HG02759 (cell line): Measurements from ENCODE around the gene STARD13.
A peak's percentile ranks its signal among the peaks of the same experiment; 100 is the strongest.

Source experiments
- ATAC-seq: cut with Tn5 transposase; IDR thresholded peaks from one replicate; pipeline ENCODE4 v1.9.1; 2021; ENCODE audit warnings: mild to moderate bottlenecking, moderate library complexity; ENCODE audit not compliant: unreplicated experiment

Gene STARD13

DNA sequence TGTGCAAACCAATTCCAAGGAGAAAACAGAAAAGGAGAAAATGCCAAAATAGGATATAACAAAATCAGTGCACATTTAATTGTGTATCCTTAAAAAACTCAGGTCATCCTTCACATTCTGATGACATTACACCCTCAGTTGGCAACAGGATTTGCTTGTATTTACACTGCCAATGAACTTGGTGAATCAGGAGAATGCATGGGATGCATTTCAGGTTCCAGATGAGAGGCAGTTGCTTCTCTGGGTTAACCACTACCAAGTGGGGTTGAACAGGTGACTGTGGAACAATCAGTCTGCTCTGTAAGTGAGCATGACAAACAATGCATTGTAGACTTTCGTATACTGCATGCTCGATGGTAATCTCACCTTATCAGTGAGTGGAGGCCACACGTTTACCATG, 79.1 kb downstream of the STARD13 start:
- ATAC-seq = no peak

DNA sequence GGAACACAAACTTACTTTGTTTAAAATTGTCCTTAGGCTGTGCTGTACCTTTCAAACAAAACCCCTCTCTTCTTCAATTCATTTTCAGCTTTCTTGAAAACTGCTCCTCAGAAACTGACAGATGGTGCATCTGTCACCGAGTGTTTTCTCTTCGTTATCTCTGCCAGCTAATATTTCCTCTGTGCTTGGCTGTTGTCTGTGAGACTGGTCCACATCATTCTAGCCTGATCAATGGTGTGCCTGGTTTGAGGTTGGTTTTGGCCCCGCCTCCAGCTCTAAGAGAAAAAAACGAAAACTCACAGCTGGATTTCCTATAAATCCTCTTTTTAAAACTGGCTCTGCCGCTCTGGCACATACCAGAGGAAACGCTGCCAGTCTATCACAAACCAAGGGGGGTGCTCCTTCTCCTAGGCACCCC, 79.7 kb downstream of the STARD13 start:
- peak; percentile 58 for ATAC-seq

DNA sequence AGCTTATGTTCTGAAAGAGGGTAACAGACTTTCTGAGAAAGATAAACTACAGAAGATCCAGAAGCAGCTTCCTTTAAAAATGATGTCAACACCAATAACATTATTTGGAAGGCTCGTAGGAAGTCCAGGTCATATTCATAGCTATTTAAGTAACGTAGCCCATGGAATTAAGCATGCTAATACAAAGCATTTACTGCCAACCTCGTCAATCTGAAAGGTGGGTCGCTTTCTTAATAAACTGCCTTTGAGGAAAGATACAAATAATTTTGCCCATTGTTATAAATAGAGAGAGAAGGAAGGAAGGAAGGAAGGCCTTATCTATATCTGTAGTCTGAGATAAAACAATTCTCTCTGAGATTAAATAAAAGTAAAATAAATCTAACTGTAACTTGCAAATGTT, 80.3 kb downstream of the STARD13 start:
- ATAC-seq = no peak

DNA sequence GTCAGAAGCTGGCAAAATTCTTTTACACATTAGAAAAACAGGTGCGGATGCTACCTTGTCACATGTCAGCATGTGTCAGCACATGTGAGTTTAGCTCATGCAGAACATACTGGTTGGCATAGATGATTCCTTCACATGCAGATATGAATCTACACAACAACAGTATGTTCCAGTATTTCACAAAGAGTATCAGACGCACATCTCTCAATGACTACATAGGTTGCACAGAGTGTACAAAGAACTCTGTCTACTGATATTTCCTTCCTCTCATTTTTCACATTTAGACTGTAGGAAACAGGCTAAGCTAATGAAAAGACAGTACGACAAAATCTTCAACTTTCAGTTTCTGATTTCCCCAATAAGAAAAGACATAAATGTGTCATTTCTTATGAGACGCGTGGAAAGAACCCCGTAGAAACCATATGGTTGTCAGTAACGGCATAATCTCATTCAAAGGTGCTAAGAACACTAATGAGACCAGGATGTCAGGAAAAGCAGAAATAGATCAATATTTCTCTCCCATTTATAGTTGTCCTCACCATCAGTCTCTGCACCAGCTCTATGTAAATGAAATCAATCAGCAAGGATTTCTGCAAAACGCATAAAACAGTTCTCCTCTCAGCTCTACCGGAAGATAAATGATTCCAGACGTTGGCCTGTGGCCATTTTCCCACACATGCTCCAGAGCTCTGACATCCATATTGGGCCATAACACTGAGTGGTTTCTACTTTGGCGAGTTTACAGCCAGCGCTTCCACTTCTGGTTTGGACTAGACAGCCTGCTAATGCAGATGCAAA, 81.2 kb downstream of the STARD13 start:
- peak; percentile 36 for ATAC-seq

DNA sequence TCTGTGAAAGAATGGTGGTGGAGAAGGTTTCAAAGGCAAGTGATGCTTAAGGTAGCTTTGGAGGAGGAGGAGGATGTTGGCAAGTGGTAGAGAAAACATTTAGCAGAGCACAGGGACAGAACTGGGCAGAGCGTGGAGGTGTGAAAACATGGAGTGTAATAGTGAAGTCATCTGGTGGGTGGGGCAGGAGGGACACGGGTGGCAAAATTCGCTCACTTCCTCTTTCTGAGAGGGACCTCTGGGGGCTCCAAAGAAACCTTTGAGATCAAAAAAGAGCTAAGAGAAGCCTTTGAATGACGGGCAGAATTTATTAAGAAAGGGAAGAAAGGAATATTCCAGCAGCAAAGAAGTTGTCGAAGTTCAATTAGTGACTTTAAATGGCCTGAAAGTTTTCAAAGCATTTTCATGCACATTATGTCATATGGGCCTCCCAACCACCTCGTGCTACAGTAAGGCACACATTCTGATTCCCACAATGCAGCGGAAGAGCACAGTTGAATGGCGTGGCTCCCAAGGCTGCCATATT, 82.8 kb downstream of the STARD13 start:
- no peak for ATAC-seq

DNA sequence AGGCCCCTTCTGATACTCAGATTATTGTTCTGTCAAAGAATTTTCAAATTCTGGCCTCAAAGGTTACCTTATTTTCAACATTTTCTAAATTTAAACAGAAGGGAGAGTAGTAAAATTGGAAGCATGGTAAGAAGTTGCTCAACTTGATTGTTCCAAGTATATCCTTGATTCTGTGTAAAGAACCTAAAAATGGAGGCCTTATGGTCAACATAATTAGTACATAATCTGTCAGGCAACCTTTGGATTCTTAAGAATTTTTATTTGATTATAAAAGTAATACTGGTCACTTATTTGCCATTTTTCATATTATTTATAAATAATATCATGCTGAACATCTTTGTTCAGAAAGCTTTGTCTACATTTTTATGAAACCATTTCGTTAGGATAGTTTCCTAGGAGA, 83.9 kb downstream of the STARD13 start:
- ATAC-seq = no peak

DNA sequence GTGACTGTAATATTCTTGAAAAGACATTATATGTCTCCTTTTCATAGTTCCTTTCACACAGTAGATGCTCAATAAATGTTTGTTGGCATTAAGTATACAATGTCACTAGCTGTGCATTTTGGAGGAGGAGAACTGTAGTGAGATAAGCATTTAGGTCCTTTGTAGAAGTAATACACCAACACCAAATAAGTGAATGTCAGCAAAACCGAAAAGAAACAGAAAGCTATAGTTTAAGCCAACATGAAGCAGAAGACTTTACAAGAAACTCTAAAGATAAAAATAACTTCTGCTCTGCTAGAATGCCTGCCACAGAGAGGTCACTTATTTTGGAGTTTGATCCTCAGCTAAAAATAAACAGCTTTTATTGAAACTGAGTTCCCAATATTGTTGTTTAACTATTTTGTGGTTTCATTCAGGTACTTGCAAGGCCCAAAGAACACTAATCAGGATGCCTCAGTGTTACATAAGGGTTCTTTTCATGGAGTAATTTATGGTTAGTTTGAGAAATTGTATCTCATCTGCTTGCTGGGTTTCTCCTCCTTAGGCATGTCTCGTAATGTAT, 86.2 kb downstream of the STARD13 start:
- no peak for ATAC-seq

DNA sequence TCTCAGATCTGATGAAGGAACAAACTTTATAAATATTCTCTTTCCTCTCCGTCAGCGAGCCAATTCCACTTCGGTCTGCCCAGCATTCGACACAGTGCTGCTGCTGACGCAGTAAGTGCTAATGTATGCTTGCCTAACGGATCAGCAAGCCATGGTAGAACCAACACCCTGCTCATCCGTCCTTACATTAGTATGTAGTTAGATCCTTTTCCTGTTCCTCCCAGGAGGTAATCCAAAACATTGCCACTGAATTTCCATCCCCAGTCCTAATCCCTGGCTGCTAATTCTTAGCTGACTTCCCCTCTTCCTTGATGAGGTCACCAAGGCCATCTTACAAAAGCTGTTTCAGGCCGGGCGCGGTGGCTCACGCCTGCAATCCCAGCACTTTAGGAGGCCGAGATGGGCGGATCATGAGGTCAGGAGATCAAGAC, 88.0 kb downstream of the STARD13 start:
- ATAC-seq = no peak

DNA sequence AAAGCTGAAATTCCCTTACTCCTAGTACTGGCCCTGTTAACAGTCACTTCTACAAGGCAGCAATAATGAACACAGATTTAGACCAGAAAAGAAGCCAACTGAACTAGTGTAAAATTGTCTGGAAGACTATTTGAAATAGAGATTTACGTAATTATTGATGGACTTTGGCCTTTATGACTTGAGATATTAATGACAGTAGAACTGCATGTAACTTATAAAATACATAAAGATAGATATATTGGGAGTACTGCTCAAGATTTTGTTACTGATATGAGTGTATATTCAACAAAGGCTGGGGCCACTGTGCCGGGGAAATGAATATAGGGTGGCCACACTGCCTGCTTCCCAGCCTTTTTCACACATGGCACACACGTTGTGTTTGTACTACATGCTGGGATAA, 88.8 kb downstream of the STARD13 start:
- no peak for ATAC-seq

DNA sequence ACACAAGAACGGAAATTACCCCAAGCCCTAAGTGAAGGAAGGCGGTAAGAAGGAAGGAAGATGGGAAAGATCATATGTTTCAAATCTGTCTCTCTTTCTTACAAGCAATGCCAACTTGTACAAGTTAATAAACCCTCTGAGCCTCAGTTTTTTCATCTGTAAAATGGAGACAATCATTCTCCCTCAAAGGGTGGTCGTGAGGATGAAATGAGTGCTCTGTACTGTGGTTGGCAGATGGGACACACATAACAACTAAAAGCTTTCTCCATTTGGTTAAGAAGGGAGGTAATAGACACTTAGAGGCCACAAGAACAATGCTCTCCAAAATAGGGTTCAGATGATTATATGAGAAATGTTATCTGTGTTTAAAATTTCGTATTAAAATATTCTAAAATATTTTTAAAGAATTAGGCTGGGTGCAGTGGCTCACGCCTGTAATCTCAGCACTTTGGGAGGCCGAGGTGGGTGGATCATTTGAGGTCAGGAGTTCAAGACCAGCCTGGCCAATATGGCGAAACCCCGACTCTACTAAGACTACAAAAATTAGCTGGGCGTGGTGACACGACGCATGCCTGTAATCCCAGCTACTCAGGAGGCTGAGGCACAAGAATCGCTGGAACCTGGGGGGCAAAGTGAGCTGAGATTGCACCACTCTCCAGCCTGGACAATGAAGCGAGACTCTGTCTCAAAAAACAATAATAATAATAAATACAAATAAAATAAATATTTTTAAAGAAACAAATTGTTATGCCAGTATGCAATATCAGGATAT, 89.7 kb downstream of the STARD13 start:
- ATAC-seq = no peak

DNA sequence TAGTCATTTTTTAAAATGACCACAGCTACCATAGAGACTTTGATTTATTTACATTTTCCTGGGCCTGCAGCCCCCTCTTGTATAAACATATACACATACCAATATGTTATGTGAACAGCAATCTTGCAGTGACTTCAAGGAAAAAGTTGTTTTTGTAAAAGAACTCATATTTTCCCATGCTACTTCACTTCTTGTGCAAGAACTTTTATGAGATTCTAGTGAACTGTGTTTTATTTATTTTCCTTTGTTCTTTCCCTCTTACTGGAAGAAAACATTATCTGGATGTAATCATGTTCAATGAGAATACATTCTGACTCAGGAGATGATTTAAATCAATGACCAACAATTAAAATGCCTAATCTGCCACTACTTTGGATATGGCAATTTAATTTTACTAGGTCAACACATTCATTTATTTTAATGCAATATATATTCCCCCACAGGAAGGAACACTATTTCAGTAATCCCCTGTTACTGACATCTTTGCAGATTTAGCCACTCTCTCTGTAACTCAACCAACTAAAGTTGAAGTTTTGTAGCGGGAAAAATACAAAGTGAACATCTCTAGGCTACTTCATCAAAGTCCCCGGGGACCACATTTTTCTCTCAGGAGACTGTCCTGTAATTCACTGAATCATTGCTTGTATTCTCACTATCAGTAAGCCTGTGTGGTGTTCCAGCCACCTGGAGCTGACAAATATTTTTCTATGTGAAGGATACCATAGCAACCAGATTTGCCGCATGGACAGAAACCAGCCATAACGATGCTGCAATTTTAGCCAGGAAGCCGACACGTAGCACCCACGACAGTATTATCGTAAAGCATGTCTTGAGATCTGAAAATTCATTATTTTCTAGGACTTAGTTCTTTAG, 90.5 kb downstream of the STARD13 start:
- peak; percentile 89 for ATAC-seq

DNA sequence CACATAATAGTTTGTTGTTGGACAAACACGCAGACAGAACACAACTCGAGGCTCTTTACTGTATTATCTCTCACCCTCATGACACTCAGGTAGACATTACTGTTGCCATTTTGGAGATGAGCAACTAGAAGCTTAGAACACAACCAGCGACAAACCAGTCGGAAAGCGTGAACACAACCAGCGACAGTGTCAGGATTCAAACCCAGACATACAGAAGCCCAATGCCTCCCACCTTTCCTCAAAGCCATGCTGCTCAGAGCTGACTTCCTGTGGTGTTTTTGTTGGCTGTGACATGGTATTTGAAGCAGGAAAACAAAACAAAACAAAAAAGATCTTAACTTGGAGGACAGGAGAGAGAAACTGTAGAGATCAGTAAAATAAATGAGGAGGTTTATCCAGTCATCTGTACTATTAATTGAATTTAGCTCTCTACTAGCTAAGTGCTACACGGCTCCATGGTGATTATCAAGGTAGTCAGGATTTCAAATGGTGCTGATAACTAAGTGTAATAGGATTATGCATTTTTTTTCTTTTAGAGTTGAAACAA, 92.1 kb downstream of the STARD13 start:
- ATAC-seq = no peak

DNA sequence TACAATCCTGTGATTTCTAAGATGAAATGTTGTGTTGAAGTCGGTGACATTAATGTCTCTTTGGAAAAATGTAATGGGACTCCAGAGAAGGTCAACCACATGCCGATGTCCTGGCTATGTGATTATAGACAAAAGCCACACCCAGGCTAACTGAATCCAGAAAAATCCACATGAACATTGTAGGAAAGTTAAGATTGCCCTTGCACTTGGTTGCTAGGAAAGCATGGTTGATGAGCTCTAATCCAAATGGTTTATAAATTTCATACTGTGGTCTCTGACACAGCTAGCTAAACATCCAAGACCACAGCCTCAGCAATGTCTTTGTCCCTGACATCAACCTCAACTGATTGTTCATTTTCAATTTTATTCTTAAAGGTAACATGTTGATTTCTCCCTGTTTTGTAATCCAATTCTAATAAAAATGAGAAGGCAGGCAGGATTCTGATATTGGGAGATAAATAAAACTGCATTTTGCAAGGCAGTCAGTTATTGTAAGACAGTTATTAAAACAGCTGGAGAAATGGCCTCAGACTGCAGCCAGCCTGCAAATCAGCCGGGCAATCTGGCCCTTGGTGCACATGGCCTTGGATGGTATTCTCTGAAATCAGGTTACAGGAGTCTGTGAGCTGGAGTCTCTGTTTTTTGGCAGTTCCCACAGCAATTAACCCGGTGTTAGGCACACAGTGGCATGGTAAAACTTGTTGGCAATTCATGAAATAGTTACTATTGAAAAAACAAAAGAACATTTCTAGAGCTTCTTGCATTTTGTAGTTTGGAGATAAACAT, 93.9 kb downstream of the STARD13 start:
- ATAC-seq = no peak

DNA sequence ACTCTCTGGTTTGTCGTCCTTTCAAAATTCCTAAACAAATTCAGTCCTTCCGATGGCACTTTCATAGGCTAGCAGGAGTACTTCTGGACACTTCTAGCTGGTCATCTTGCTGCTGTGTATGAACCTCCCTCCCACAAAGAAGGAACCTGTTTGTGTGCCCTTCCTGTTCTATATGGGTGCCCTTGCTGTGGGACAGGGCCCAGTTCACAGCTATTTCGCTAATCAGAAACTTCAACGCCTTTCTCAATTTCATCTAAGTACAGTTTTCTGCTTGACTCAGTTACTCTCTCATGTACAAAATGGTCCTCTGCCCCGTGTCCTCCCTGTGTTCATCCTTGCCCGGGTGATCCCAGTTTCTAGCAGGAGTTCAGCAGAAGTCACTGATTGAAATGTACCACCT, 96.1 kb downstream of the STARD13 start:
- no peak for ATAC-seq

DNA sequence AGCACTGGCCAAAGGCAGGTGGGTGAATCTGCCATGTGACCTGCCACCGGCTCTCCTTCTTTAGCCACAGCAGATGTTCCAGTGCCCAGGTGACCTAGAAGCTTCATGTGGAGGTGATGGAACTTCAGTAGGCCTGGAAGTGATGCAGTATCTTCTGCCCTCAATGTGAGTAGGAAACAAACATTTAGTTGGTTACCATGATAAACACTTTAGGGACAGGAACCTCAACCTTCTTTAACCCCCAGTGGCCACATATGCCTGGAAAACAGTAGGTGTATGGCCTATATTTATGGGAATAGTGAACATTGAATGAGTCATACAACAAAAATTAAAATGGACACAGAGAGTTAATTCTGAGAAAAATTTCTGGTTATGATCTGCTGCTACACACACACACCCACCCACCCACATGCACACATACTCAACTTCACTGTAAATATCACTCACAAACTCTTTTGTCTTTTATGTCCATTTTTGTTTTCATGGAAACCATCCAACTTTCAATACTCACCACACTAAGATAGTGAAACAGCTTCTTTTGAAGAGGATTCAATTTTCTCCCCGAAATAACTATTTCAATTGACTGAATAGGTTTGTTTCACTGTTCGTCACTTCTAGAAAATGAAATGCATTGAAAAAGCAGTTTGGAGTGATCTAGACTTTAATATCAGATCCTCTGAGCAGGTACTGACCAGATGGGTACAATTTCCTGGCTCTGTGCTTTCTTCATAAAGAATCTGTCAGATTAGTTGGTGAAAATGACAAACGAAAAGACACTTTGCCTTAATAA, 97.3 kb downstream of the STARD13 start:
- ATAC-seq = peak; percentile 60

DNA sequence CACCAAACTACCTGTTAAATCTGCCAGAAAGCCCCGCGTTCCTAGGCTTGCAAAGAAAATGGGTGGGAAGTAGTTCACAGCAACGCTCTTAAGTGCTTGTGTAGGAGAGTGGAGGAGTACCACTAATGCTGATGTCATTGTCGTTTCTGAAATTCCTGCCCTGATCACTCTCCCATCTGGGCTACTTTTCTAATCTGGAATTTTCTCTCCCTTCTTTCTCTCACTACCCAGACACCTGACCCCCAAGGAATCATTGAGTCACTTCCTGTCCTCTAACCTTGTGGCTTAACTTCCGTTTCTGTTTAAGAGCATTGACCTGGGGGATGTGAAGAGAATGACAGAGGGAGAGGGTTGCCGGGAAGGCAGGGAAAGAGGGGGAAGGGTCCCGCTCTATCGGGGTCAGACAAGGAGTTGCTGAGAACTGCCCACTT, 98.7 kb downstream of the STARD13 start:
- ATAC-seq = no peak

DNA sequence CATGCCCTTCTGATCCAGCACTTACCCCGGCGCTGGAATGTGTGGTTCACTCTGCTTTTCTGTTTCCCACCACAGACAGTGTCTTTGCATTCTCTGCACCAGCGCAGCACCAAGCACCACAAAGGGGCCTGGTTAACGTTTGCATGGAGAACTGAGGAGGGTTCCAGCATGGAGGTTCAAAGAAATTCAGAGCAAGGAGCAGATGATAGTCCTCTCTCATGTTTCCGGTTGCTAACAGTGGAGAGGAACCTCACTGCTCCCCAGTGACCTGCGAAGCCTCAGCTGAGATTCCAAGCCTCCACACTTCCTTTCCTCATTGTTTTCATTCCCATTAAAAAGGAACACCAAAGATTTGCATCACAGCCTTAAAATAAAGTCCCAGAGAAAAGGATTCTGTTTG, 99.7 kb downstream of the STARD13 start:
- ATAC-seq = no peak

DNA sequence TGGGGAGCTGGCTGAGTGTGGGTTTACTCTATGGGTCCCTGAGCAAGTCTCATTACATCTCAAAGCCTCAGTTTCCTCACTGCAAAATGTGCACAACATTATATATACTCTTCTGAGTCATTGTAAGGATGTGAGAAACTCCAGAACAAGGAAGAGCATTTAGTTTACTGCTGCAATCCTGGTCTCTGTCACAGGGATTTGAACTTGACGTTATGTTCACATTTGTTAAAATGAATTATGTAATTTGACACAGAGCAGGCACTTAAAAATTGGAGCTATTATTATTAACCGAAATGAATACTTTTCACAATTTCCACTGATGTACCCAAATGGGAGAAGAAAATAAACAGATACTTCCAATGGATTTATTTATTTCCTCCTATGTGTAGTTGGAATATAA, 101.0 kb downstream of the STARD13 start:
- ATAC-seq = no peak

DNA sequence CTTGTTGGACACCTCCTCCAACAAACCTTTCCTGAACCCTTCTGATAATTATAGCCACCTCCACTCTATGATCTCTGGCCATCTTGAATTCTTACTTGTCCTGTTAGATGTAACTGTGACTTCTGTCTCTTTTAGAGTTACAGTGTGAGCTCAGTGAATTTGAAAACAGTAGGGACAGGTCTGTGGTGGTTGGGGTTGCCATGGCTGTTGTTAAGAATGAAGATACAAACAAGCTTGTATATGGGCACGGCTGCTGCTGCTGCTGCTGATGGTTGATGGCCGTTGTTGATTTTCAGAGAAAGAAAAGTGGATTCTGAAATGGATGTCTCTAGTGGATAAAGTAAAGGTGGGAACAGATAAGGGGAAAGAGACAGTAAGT, 101.5 kb downstream of the STARD13 start:
- ATAC-seq = no peak
